Right atrium auricular region (tissue), 2 donors: ENCODE data around the gene NCOA7. TPM values are rescaled to one million over a fixed set of nuclear protein-coding genes. Genes with fewer than 3 reads are reported as not detected.

ENCODE experiments used
- DNase-seq: peaks from one replicate; pipeline ENCODE4 v3.0.0-alpha.2; 2019; ENCODE audit warnings: low spot score
- H3K27ac ChIP-seq, 2 donors: fragments of 200-600 bp; sonication (generic); 1 replicate in 1 of 2; 2 replicates in 1 of 2; pipeline ENCODE4 v1.5.1; 2016 to 2019
- H3K27me3 ChIP-seq, 2 donors: fragments of 200-600 bp; sonication (generic); one replicate each; pipeline versions ENCODE4 v1.5.1 to v1.6.0; 2017 to 2019
- H3K36me3 ChIP-seq: fragments of 200-600 bp; sonication (generic); one replicate; pipeline ENCODE4 v1.5.1; 2016
- H3K4me1 ChIP-seq, 2 donors: fragments of 200-600 bp; sonication (generic); one replicate each; pipeline versions ENCODE4 v1.5.1 to v1.6.0; 2017 to 2019
- H3K4me3 ChIP-seq, 2 donors: fragments of 200-600 bp; sonication (generic); 1 replicate in 1 of 2; 2 replicates in 1 of 2; pipeline ENCODE4 v1.5.1; 2017 to 2019; ENCODE audit warnings: mild to moderate bottlenecking in 1 of 2, moderate library complexity in 1 of 2
- H3K9me3 ChIP-seq, 2 donors: fragments of 200-600 bp; sonication (generic); one replicate each; pipeline ENCODE4 v1.5.1; 2019
- CTCF ChIP-seq, 2 donors: fragments of 200-600 bp; sonication (generic); IDR thresholded peaks; one replicate each; pipeline ENCODE4 v1.5.1; 2019; ENCODE audit warnings: antibody characterized with exemption in 2 of 2
- total RNA-seq, 2 donors: library from RNA; depleted of rRNA; stranded (reverse); fragments of >200 nt; gene quantifications; one replicate each; pipeline ENCODE4 v1.1.0, GENCODE V29; 2016

NCOA7 gene
- total RNA-seq, 2 donors from 2014 or later = 12.2 to 12.7 TPM

GRCh38 chr6:125852587-125852986 is 61.8 kb downstream of the NCOA7 start:
- TF ChIP-seq CTCF (IDR thresholded peaks at IDR 0.05) = no peak
- Histone ChIP-seq H3K4me1 (no peaks in the 10 kb centered on the region), H3K27ac (no peak overlapping the region), H3K36me3 (peaks cover 6% of the 10 kb centered on the region), H3K4me3 (no peak overlapping the region), H3K9me3 (no peaks in the 10 kb centered on the region), H3K27me3 (no peaks in the 10 kb centered on the region)
- DNase-seq = no peak

- no peaks in the 10 kb centered on the region for H3K9me3 ChIP-seq
- TF ChIP-seq CTCF (IDR thresholded peaks at IDR 0.05) = no peak
- H3K4me3 ChIP-seq = no peak overlapping the region
- no peaks in the 10 kb centered on the region for H3K27me3 ChIP-seq
- H3K4me1 ChIP-seq = no peaks in the 10 kb centered on the region
- H3K27ac ChIP-seq = no peak overlapping the region
- H3K36me3 ChIP-seq = peaks cover 6% of the 10 kb centered on the region
- no peak for DNase-seq
Measured at GRCh38 chr6:125853168-125853567, 62.4 kb downstream of the NCOA7 start.

- H3K27me3 ChIP-seq = no peaks in the 10 kb centered on the region
- TF ChIP-seq CTCF (IDR thresholded peaks at IDR 0.05) = no peak
- H3K9me3 ChIP-seq = no peaks in the 10 kb centered on the region
- no peak for DNase-seq
- no peak overlapping the region for H3K27ac ChIP-seq
- H3K4me3 ChIP-seq = no peak overlapping the region
- no peaks in the 10 kb centered on the region for H3K4me1 ChIP-seq
- peaks cover 6% of the 10 kb centered on the region for H3K36me3 ChIP-seq
Measured at GRCh38 chr6:125853756-125854155, 63.0 kb downstream of the NCOA7 start.

- Histone ChIP-seq H3K27me3 (no peaks in the 10 kb centered on the region), H3K36me3 (peaks cover 6% of the 10 kb centered on the region), H3K27ac (no peak overlapping the region), H3K9me3 (no peaks in the 10 kb centered on the region), H3K4me1 (no peaks in the 10 kb centered on the region), H3K4me3 (no peak overlapping the region)
- DNase-seq = no peak
- TF ChIP-seq CTCF (IDR thresholded peaks at IDR 0.05) = no peak
Measured at GRCh38 chr6:125854355-125854754, 63.6 kb downstream of the NCOA7 start.

- H3K4me3 ChIP-seq = no peak overlapping the region
- no peaks in the 10 kb centered on the region for H3K27me3 ChIP-seq
- peaks cover 6% of the 10 kb centered on the region for H3K36me3 ChIP-seq
- DNase-seq = no peak
- no peak overlapping the region for H3K27ac ChIP-seq
- no peaks in the 10 kb centered on the region for H3K9me3 ChIP-seq
- H3K4me1 ChIP-seq = no peaks in the 10 kb centered on the region
- TF ChIP-seq CTCF (IDR thresholded peaks at IDR 0.05) = no peak
Measured at GRCh38 chr6:125855783-125856182, 65.0 kb downstream of the NCOA7 start.

GRCh38 chr6:125857846-125858245 is 67.1 kb downstream of the NCOA7 start:
- Histone ChIP-seq H3K4me3 (no peak overlapping the region), H3K36me3 (peaks cover 6% of the 10 kb centered on the region), H3K27me3 (no peaks in the 10 kb centered on the region), H3K9me3 (no peaks in the 10 kb centered on the region), H3K27ac (no peak overlapping the region), H3K4me1 (no peaks in the 10 kb centered on the region)
- no peak for DNase-seq
- TF ChIP-seq CTCF (IDR thresholded peaks at IDR 0.05) = no peak
